DMS153 (cell line): Measurements from ENCODE around the gene RGS9.

Experiments
- DNase-seq: peaks from one replicate; lab custom pipeline; 2025; lab: John Stamatoyannopoulos, UW

The RGS9 gene

DNA sequence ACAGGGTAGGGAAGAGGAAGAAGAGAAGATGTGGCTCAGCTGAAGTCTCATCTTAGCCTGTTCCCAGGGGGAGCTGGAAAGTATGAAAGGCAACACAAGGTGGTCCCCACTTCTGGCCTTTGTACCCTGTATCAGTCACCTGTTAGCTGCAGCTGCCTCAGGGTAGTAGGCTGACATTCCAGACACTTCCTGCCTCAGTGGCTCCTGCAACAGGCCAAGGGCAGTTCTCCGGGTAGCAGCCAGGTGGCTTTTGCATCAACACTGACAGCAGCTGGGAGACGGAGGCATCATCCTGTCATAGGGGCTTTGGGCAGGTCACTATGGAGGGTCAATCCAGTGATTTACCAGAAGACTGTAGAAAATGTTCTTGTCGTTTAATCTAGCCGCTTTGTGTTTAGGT lies 124.0 kb downstream of the RGS9 start:
- no peak for DNase-seq

DNA sequence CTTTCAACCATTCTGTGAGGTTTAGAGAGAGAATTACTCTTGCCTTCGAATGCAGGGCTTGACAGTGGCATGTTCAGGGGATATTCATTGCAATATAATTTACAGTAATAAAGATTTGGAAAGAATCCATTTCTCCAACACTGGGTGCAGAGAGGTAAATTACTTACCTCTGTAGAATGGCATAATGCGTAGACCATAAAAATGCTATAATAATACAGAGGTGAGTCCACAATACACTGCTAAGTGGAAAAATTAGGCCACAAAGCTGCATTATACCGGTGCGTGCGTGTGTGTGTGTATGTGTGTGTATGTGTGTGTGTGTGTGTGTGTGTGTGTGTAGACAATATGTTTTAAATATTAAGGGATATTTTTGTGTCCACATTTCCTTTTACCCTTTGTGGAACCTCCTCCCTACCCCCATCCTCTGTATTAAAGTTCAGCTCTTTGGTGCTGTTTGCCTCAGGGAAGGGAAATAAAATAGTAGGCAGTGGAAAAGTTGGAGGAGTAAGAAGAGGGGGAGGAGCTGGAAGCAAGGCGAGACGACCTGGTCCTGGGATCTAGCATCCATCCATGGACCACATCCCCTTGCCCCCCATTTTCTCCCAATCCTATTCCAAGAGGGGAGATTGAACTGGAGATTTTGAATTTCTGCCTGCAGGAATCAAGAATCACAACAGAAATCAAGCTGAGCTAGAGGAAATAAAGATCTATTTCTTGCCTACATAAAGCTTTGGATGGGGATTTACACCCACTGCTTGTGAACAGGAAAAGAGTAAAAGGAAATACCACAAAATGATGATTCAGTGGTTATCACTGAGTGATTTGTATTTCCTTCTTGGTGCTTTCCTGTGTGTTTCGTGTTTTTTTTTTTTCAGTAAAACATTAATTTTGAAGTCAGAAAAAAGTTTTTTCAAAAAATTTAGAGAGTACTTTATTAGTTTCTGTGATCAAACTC lies 124.8 kb downstream of the RGS9 start:
- DNase-seq = no peak

DNA sequence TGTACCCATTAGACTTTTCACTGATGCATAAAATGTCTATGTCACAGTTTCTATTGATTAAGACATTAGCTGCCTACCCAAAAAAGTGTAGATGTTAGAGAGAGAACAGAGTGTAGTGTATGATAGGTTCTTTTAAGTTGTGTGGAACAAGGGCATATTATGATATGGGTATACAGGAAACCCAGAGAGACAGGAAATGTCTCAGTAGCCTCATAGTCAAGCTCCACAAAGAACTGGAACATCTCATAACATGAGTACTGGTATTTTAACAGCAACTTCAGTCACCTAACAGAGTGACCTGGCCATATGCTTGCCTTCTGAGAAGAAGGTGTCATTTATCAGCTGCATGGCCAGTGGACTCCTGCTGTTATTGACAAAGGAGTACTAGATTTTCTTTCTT lies 128.1 kb downstream of the RGS9 start:
- DNase-seq = no peak

DNA sequence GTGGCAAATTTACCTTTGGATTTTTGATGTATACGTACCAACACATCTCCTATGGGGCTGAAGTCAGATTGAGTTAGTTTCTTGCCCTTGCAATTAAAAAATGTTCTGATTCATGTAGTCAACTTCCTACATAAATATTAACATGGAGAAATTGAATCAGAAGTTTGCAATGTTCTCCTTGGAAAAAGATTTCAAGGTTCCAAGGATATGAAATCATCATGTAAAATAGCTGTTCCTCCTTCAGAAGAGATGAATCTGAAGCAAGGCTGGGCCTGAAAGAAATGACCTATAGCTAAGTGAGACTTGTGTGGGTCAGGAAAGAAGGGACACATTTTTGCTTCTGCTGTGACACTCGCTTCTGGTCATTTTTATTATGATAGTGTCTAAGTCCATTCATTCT lies 131.7 kb downstream of the RGS9 start:
- DNase-seq = no peak

DNA sequence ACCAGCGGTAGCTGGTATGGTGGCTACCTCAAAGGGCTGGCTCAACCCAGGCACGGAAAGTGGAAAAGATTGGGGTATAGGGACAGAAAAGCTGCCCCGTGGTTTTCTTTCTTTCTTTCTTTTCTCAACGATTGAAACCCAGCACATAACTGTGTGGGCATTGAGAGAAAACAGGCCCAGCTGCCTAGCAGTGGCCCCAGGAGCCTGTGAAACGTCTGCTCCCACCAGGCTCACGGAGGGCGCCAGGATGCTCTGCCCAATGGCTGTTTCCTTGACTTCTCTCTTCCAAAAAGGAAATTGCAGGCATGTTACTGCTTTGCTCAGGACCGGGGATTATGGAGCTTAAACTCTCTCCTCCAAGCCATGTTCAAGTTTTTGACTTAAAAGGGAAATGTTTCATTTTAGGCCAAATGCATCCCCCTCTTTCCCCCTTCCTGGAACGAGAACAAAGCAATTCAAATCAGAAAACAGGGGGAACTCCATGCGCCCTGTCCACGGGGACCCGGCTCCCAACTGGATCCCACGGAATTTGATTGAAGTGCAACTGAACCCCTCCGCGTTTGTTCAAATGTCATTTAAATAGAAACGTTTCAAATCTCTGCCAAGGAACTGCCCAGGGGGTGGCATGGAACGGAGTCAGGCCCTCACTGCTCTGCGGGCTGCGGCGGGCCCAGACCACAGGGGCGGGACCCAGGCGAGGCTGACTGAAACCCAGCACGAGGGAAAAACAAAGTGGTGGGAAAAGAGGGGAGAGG lies 133.5 kb downstream of the RGS9 start:
- no peak for DNase-seq

DNA sequence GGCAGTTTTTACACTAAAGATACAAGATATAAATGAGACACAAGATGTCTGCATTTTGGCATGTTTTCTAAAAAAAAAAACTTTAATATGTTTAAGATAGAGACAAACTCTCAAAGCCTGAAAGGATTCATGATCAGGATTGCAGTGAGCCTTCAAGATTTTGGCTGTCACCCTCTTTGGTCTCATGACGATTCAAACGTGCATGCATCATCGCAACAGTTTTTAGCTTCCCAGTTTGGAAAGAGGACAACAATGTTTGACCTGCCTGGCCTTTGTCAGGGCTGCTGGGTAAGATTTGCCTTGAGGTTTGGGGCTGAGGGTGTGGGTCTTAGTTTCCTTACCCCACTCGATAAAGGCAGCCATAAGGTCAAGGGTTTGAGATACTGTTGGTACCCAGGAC lies 134.1 kb downstream of the RGS9 start:
- DNase-seq = no peak
